Measurements from ENCODE around the gene NTRK3.

The NTRK3 gene

GRCh38 chr15:88177451-88177850 lies 79.1 kb downstream of the NTRK3 start:
- no peak for DNase-seq

- no peak for DNase-seq
These were observed 82.0 kb downstream of the NTRK3 start for GRCh38 chr15:88174571-88174970.

GRCh38 chr15:88166082-88166993 lies 90.2 kb downstream of the NTRK3 start:
- no peak for DNase-seq

- no peak for DNase-seq
These were observed 94.9 kb downstream of the NTRK3 start for GRCh38 chr15:88161636-88162035.

GRCh38 chr15:88155310-88155709 lies 101.2 kb downstream of the NTRK3 start:
- no peak for DNase-seq

GRCh38 chr15:88152672-88153071 lies 103.9 kb downstream of the NTRK3 start:
- no peak for DNase-seq

- DNase-seq, result peak; percentile 38
These were observed 108.8 kb downstream of the NTRK3 start for GRCh38 chr15:88147760-88148159.

- DNase-seq, result no peak
These were observed 111.5 kb downstream of the NTRK3 start for GRCh38 chr15:88144921-88145653.

GRCh38 chr15:88142121-88142520 lies 114.4 kb downstream of the NTRK3 start:
- DNase-seq, result no peak

GRCh38 chr15:88141269-88141889 lies 115.2 kb downstream of the NTRK3 start:
- no peak for DNase-seq

- DNase-seq, result no peak
These were observed 116.1 kb downstream of the NTRK3 start for GRCh38 chr15:88140398-88140797.

- peak; percentile 69 for DNase-seq
These were observed 116.6 kb downstream of the NTRK3 start for GRCh38 chr15:88139936-88140335.

GRCh38 chr15:88133795-88134194 lies 122.7 kb downstream of the NTRK3 start:
- no peak for DNase-seq

- DNase-seq, result no peak
These were observed 124.0 kb downstream of the NTRK3 start for GRCh38 chr15:88132499-88132898.

GRCh38 chr15:88131937-88132336 lies 124.6 kb downstream of the NTRK3 start:
- DNase-seq, result no peak

GRCh38 chr15:88127432-88127790 lies 129.1 kb downstream of the NTRK3 start:
- no peak for DNase-seq

- DNase-seq, result no peak
These were observed 129.7 kb downstream of the NTRK3 start for GRCh38 chr15:88126695-88127431.

GRCh38 chr15:88125576-88125975 lies 131.0 kb downstream of the NTRK3 start:
- DNase-seq, result no peak

GRCh38 chr15:88124199-88124598 lies 132.3 kb downstream of the NTRK3 start:
- no peak for DNase-seq

- no peak for DNase-seq
These were observed 134.5 kb downstream of the NTRK3 start for GRCh38 chr15:88121968-88122530.

- DNase-seq, result no peak
These were observed 136.5 kb downstream of the NTRK3 start for GRCh38 chr15:88120026-88120425.

GRCh38 chr15:88118741-88119140 lies 137.8 kb downstream of the NTRK3 start:
- no peak for DNase-seq

GRCh38 chr15:88118035-88118434 lies 138.5 kb downstream of the NTRK3 start:
- DNase-seq, result no peak

All from NCI-H345 (cell line).